HTERT RPE-1 (cell line): ENCODE results near the gene RIPOR3.

ENCODE experiments used
- in situ Hi-C: fragments of 300-500 bp; cut with MboI; formaldehyde crosslinking; loops from 4 replicates; pipeline ENCODE4 v1.14.3; 2020; ENCODE audit warnings: low sequenced_read_pairs

RIPOR3 gene

GRCh38 chr20:50537546-50538201 is 153.7 kb downstream of the RIPOR3 start:
- in situ Hi-C loops: no loop called here

- in situ Hi-C loops: no loop called here
Observed at GRCh38 chr20:50536333-50536732, 155.0 kb downstream of the RIPOR3 start.
